A549 (cell line): ENCODE measurements around the gene CIPC. TPM values are rescaled to one million over a fixed set of nuclear protein-coding genes. Genes with fewer than 3 reads are reported as not detected.

Source experiments
- ATAC-seq, 2 experiments: fragments of 200-7000 bp in 1 of 2; fragments of >200 bp in 1 of 2; cut with Nextera tagmentation in 1 of 2; cut with Tn5 transposase in 1 of 2; 3 replicates each; pipeline versions ENCODE4 v1.8.0 to v1.9.1; 2018 to 2020; ENCODE audit warnings: mild to moderate bottlenecking in 1 of 2, moderate library complexity in 1 of 2
- CTCF ChIA-PET: fragments of 300-600 bp; sonication (Branson Sonifier 250); formaldehyde crosslinking; extraction: SDS; loops from one replicate; lab custom pipeline; 2021; ENCODE audit warnings: antibody characterized with exemption, inconsistent platforms; lab: Yijun Ruan, JAX
- POLR2A ChIA-PET: fragments of 350-600 bp; formaldehyde crosslinking; extraction: SDS; loops from one replicate; lab custom pipeline; 2021; ENCODE audit warnings: antibody characterized with exemption, inconsistent platforms; lab: Yijun Ruan, JAX
- DNase-seq, 2 experiments: peaks; one replicate each; pipeline versions ENCODE4 v3.0.0 to v3.0.0-alpha.2; 2011 to 2016; ENCODE audit warnings: low read depth in 1 of 2, low spot score in 1 of 2
- FAIRE-seq: peaks from 2 replicates; lab custom pipeline; 2011; peaks lifted over from hg19 to GRCh38; lab: Jason Lieb, UNC
- H3K27ac ChIP-seq, 2 experiments: fragments of >200 bp; sonication (Bioruptor Twin); formaldehyde crosslinking; 3 replicates each; pipeline ENCODE4 v1.5.1; 2016 to 2017
- H3K4me1 ChIP-seq: fragments of >200 bp; sonication (Bioruptor Twin); formaldehyde crosslinking; 3 replicates; pipeline ENCODE4 v1.6.1; 2016
- H3K4me2 ChIP-seq: fragments of >200 bp; sonication (Bioruptor Twin); formaldehyde crosslinking; 3 replicates; pipeline ENCODE4 v1.6.1; 2016
- H3K4me3 ChIP-seq: fragments of >200 bp; sonication (Bioruptor Twin); formaldehyde crosslinking; 3 replicates; pipeline ENCODE4 v1.5.1; 2016
- H3K9me3 ChIP-seq: fragments of >200 bp; sonication (Bioruptor Twin); formaldehyde crosslinking; 3 replicates; pipeline ENCODE4 v1.6.1; 2016
- CBX8 ChIP-seq: fragments of 200-600 bp; sonication (generic); IDR thresholded peaks from 2 replicates; pipeline ENCODE4 v1.6.1; 2016
- CEBPB ChIP-seq, 2 experiments: fragments of >200 bp in 1 of 2; sonication (Bioruptor Twin) in 1 of 2; formaldehyde crosslinking in 1 of 2; IDR thresholded peaks; 2 replicates each; pipeline ENCODE4 v1.6.1; 2012 to 2016
- CHD4 ChIP-seq: fragments of 200-600 bp; sonication (generic); IDR thresholded peaks from 2 replicates; pipeline ENCODE4 v1.6.1; 2016; ENCODE audit warnings: antibody characterized with exemption, mild to moderate bottlenecking, borderline replicate concordance
- EP300 ChIP-seq, 2 experiments: fragments of >200 bp; sonication (Bioruptor Twin); formaldehyde crosslinking; IDR thresholded peaks; 2 replicates in 1 of 2; 3 replicates in 1 of 2; pipeline ENCODE4 v1.6.1; 2016 to 2017
- FOSB ChIP-seq: fragments of 250-450 bp; sonication (Bioruptor Pico); IDR thresholded peaks from 2 replicates; pipeline ENCODE4 v1.5.0; 2020; ENCODE audit warnings: mild to moderate bottlenecking, moderate library complexity
- FOXS1 ChIP-seq: fragments of 250-450 bp; sonication (Bioruptor Pico); IDR thresholded peaks from 2 replicates; pipeline ENCODE4 v1.5.0; 2020; ENCODE audit warnings: mild to moderate bottlenecking, moderate library complexity
- GATA3 ChIP-seq: IDR thresholded peaks from 2 replicates; pipeline ENCODE4 v1.6.1; 2012; ENCODE audit warnings: borderline replicate concordance
- HOXA7 ChIP-seq: fragments of 250-450 bp; sonication (Bioruptor Pico); IDR thresholded peaks from 2 replicates; pipeline ENCODE4 v1.5.0; 2020; ENCODE audit warnings: mild to moderate bottlenecking, moderate library complexity
- HOXB13 ChIP-seq: fragments of 250-450 bp; sonication (Bioruptor Pico); IDR thresholded peaks from 2 replicates; pipeline ENCODE4 v1.5.0; 2020; ENCODE audit warnings: low read depth, mild to moderate bottlenecking, moderate library complexity
- KDM5A ChIP-seq: fragments of 200-600 bp; sonication (generic); IDR thresholded peaks from 2 replicates; pipeline ENCODE4 v1.6.1; 2016; ENCODE audit warnings: antibody characterized with exemption, mild to moderate bottlenecking
- NFE2L2 ChIP-seq: fragments of 150-350 bp; conservative IDR thresholded peaks from 2 replicates; pipeline ENCODE4 v1.6.1; 2014; ENCODE audit warnings: low read length
- PHF8 ChIP-seq: fragments of 200-600 bp; sonication (generic); IDR thresholded peaks from 2 replicates; pipeline ENCODE4 v1.6.1; 2016; ENCODE audit warnings: low read depth, mild to moderate bottlenecking, antibody characterized with exemption, moderate library complexity, borderline replicate concordance
- POLR2A ChIP-seq: IDR thresholded peaks from 2 replicates; pipeline ENCODE4 v1.6.1; 2012; ENCODE audit warnings: mild to moderate bottlenecking, low read length
- RARB ChIP-seq: fragments of 250-450 bp; sonication (Bioruptor Pico); IDR thresholded peaks from 2 replicates; pipeline ENCODE4 v1.8.0; 2021; ENCODE audit warnings: mild to moderate bottlenecking, moderate library complexity
- SMC3 ChIP-seq: fragments of >200 bp; sonication (Bioruptor Twin); formaldehyde crosslinking; IDR thresholded peaks from 3 replicates; pipeline ENCODE4 v1.6.1; 2018; ENCODE audit warnings: inconsistent platforms
- SREBF2 ChIP-seq: fragments of 450-650 bp; IDR thresholded peaks from 2 replicates; pipeline ENCODE4 v1.6.1; 2014; ENCODE audit warnings: mild to moderate bottlenecking, moderate library complexity
- ZNF302 ChIP-seq: fragments of 250-450 bp; sonication (Bioruptor Pico); IDR thresholded peaks from 2 replicates; pipeline ENCODE4 v1.9.0; 2021; ENCODE audit warnings: inconsistent platforms, mild to moderate bottlenecking, moderate library complexity
- WGBS: methylation state at CpG from one replicate; pipeline ENCODE4 v1.1.6; 2017; ENCODE audit errors: missing lambda C conversion rate; 5-methylcytosine and 5-hydroxymethylcytosine counted together
- polyA plus RNA-seq, 4 experiments: library from polyadenylated mRNA; depleted of rRNA in 3 of 4; stranded (reverse); fragments of >200 nt; fragmentation: RNase III in 1 of 4; extraction: RNeasy Plus Mini Kit Qiagen cat#74134 plus additional on column Dnase treatment in 1 of 4; gene quantifications; 2 replicates in 3 of 4; 3 replicates in 1 of 4; pipeline ENCODE4 v1.2.3, GENCODE V29; 2011 to 2017
- TF ChIP-seq, protein P1 (sequence below): IDR thresholded peaks from 2 replicates; pipeline ENCODE4 v1.6.1; 2012; ENCODE audit warnings: low read depth, borderline replicate concordance
- TF ChIP-seq, protein P2 (sequence below): fragments of 450-650 bp; IDR thresholded peaks from 2 replicates; pipeline ENCODE4 v1.6.1; 2014; ENCODE audit warnings: antibody characterized with exemption
- TF ChIP-seq, protein P3 (sequence below): fragments of >200 bp; sonication (Bioruptor Twin); formaldehyde crosslinking; IDR thresholded peaks from 3 replicates; pipeline ENCODE4 v1.5.1; 2016
- TF ChIP-seq, protein P4 (sequence below): fragments of >200 bp; sonication (Bioruptor Twin); formaldehyde crosslinking; IDR thresholded peaks from 3 replicates; pipeline ENCODE4 v1.6.1; 2016

CIPC gene
- polyA plus RNA-seq, 2 of the 4 experiments (the other 2 are of a cell fraction) = 8.9 to 13.9 TPM

DNA sequence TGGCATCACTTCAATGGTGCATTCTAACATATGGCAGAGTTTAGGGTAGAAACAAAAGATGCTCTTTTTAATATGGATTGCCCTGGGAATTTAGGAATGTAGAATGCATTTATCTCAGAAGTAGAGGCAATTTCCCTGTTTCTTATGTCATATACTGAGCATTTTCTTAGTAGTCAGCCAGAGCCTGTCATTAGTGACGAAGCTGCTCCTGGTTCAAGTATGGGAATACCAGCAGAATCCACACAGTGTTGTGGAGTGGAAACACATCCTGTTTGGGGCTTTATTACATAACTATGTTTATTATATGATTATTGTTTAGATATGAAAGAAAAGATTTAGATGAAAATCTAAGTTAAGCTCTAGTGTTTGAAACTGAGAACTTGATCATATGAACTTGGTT, 12.2 kb downstream of the CIPC start:
- no peak overlapping the region for H3K27ac ChIP-seq
- TF ChIP-seq FOXS1 (CRISPR knock-in tag) = no peak
- TF ChIP-seq, protein P1, sequence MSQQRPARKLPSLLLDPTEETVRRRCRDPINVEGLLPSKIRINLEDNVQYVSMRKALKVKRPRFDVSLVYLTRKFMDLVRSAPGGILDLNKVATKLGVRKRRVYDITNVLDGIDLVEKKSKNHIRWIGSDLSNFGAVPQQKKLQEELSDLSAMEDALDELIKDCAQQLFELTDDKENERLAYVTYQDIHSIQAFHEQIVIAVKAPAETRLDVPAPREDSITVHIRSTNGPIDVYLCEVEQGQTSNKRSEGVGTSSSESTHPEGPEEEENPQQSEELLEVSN = no peak
- TF ChIP-seq CHD4 = no peak
- TF ChIP-seq SREBF2 = no peak
- no peak for TF ChIP-seq FOSB (CRISPR knock-in tag)
- no peak for TF ChIP-seq POLR2A
- TF ChIP-seq CEBPB (IDR thresholded peaks at IDR 0.05) = no peak
- no peak for TF ChIP-seq KDM5A
- TF ChIP-seq RARB (CRISPR knock-in tag) = no peak
- no peaks in the 10 kb centered on the region for H3K9me3 ChIP-seq
- no peak overlapping the region for H3K4me2 ChIP-seq
- H3K4me3 ChIP-seq = no peak overlapping the region
- ChIA-PET CTCF (interaction anchor here (1.3 to 4.5 kb wide), 5 partner anchors 14 to 234 kb away, joined by 4 to 17 read pairs (median 8); no protein-coding TSS in a partner anchor), POLR2A (no interaction called here)
- FAIRE-seq = no peak
- 94% methylated on average over 1 of the region's 1 CpG for WGBS
- ATAC-seq = no peak
- H3K4me1 ChIP-seq = no peaks in the 10 kb centered on the region
- DNase-seq = no peak

DNA sequence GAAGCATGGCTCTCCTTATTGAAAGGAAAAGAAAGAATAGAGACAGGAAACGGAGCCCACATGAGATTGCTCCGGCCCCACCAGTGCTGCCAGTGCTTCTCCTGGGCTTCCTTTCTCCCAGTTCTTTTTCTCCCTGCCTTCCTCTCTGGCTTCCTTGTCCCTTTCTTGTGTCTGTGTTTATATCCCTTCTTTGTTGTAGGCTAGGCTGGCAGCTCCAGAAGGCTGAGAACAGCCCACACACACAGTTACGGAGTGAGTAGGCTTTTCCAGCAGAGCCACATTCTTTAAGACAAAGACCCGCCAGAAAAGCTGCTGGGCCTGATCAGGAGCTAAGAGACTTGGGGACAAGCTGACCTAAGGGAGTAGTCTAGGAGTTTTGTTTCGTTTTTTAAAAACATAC, 13.0 kb downstream of the CIPC start:
- CTCF ChIA-PET = interaction anchor here (1.0 to 4.5 kb wide), 5 partner anchors 13 to 235 kb away, joined by 3 to 17 read pairs (median 5); no protein-coding TSS in a partner anchor
- Histone ChIP-seq H3K4me3 (no peak overlapping the region), H3K4me2 (no peak overlapping the region), H3K27ac (no peak overlapping the region), H3K9me3 (no peaks in the 10 kb centered on the region), H3K4me1 (no peaks in the 10 kb centered on the region)
- ATAC-seq = no peak
- TF ChIP-seq CHD4 (no peak), HOXA7 (CRISPR knock-in tag) (no peak), ZNF302 (no peak), SMC3 (no peak), EP300 (IDR thresholded peaks at IDR 0.05) (no peak), CBX8 (no peak), GATA3 (no peak), FOXS1 (CRISPR knock-in tag) (no peak)
- TF ChIP-seq, protein P2, sequence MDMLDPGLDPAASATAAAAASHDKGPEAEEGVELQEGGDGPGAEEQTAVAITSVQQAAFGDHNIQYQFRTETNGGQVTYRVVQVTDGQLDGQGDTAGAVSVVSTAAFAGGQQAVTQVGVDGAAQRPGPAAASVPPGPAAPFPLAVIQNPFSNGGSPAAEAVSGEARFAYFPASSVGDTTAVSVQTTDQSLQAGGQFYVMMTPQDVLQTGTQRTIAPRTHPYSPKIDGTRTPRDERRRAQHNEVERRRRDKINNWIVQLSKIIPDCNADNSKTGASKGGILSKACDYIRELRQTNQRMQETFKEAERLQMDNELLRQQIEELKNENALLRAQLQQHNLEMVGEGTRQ = no peak
- TF ChIP-seq, protein P3, sequence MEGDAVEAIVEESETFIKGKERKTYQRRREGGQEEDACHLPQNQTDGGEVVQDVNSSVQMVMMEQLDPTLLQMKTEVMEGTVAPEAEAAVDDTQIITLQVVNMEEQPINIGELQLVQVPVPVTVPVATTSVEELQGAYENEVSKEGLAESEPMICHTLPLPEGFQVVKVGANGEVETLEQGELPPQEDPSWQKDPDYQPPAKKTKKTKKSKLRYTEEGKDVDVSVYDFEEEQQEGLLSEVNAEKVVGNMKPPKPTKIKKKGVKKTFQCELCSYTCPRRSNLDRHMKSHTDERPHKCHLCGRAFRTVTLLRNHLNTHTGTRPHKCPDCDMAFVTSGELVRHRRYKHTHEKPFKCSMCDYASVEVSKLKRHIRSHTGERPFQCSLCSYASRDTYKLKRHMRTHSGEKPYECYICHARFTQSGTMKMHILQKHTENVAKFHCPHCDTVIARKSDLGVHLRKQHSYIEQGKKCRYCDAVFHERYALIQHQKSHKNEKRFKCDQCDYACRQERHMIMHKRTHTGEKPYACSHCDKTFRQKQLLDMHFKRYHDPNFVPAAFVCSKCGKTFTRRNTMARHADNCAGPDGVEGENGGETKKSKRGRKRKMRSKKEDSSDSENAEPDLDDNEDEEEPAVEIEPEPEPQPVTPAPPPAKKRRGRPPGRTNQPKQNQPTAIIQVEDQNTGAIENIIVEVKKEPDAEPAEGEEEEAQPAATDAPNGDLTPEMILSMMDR = no peak
- TF ChIP-seq, protein P4, sequence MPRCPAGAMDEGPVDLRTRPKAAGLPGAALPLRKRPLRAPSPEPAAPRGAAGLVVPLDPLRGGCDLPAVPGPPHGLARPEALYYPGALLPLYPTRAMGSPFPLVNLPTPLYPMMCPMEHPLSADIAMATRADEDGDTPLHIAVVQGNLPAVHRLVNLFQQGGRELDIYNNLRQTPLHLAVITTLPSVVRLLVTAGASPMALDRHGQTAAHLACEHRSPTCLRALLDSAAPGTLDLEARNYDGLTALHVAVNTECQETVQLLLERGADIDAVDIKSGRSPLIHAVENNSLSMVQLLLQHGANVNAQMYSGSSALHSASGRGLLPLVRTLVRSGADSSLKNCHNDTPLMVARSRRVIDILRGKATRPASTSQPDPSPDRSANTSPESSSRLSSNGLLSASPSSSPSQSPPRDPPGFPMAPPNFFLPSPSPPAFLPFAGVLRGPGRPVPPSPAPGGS = no peak
- POLR2A ChIA-PET = no interaction called here
- DNase-seq = no peak
- WGBS = 83% methylated on average over 5 of the region's 5 CpGs
- FAIRE-seq = no peak

DNA sequence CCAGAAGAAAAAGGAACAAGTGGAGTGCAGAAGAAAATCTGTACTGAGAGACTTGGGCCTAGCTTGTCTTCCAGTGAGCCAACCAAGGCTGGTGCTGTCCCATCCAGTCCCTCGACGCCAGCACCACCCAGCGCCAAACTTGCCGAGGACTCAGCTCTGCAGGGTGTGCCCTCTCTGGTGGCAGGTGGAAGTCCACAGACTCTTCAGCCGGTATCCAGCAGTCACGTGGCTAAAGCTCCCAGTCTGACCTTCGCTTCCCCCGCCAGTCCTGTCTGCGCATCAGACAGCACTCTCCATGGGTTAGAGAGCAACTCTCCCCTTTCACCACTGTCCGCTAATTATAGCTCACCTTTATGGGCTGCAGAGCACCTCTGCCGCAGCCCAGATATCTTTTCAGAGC, 15.6 kb downstream of the CIPC start:
- POLR2A ChIA-PET = interaction anchor here (1.0 kb wide), 1 partner anchor 10 kb away, joined by 3 read pairs; no protein-coding TSS in a partner anchor
- CTCF ChIA-PET = interaction anchor here (1.1 to 7.0 kb wide), 7 partner anchors 9 to 241 kb away, joined by 6 to 60 read pairs (median 8); no protein-coding TSS in a partner anchor
- Histone ChIP-seq H3K9me3 (no peaks in the 10 kb centered on the region), H3K4me2 (no peak overlapping the region), H3K27ac (no peak overlapping the region), H3K4me3 (no peak overlapping the region), H3K4me1 (no peaks in the 10 kb centered on the region)
- no peak for TF ChIP-seq NFE2L2
- TF ChIP-seq FOSB (CRISPR knock-in tag) = no peak
- no peak for TF ChIP-seq PHF8
- no peak for TF ChIP-seq HOXB13 (CRISPR knock-in tag)
- TF ChIP-seq CBX8 = no peak
- WGBS = 89% methylated on average over 11 of the region's 11 CpGs
- DNase-seq (no peak), ATAC-seq (peak; percentile 30 to 45; a peak in 2 of 6 replicates), FAIRE-seq (no peak)
